ENCODE data around the gene TBC1D22A.

GRCh38 chr22:46856661-46857060, 94.2 kb downstream of the TBC1D22A start:
- TF ChIP-seq CTCF (IDR thresholded peaks at IDR 0.05) (no peak), POLR2AphosphoS5 (IDR thresholded peaks at IDR 0.05) (no peak), POLR2A (IDR thresholded peaks at IDR 0.05) (no peak), EP300 (IDR thresholded peaks at IDR 0.05) (no peak)

Data from upper lobe of left lung (tissue), 4 donors.